GM18508 (cell line): ENCODE results near the gene ADAMTS2.

Experiments used
- ATAC-seq: cut with Tn5 transposase; IDR thresholded peaks from one replicate; pipeline ENCODE4 v1.9.1; 2021; ENCODE audit warnings: moderate number of reproducible peaks; ENCODE audit not compliant: insufficient read depth, unreplicated experiment

The ADAMTS2 gene

DNA sequence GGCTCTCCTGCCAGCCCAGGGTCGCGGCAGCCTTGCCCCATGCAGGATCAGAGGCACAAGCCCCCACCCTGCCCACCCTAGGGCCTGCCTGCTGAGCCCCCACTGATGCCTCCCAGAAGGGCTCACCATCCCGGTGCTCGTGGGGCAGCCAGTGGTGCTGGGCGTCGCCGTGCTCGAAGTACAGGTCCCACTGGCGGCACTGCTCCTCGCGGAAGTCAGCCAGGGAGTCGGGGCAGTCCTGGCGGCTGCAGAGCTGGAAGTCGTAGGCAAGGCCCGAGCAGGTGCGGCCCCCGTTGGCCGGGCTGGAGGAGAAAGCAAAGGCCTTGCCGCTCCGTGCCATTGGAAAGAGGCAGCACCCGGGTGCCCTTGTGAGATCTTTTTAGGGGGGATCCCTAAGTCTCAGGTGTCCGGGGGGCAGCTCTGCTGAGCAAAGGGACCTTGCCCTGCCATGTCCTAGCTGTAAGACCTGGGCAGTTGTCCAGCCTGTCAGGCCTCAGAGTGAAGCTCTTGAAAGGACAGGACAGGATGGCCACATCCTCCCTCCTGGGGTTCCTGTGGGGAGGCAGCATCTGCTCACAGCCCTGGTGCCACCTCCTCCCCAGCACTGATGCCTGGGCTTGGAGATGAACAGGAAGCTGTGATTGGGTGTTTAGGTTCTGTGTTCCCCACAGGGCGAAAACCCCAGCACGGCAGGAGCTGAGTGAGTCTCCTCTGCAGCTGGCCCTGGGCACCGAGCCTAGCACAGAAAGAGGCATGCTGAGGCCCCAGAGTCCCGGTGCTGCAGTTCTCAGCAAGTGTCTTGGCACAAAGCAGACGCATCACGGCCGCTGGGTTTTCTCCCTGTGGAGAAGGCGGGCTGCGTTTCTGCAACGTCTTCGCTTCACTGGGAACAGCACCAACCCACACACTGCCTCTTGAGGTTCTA, 207.4 kb downstream of the ADAMTS2 start:
- no peak for ATAC-seq

DNA sequence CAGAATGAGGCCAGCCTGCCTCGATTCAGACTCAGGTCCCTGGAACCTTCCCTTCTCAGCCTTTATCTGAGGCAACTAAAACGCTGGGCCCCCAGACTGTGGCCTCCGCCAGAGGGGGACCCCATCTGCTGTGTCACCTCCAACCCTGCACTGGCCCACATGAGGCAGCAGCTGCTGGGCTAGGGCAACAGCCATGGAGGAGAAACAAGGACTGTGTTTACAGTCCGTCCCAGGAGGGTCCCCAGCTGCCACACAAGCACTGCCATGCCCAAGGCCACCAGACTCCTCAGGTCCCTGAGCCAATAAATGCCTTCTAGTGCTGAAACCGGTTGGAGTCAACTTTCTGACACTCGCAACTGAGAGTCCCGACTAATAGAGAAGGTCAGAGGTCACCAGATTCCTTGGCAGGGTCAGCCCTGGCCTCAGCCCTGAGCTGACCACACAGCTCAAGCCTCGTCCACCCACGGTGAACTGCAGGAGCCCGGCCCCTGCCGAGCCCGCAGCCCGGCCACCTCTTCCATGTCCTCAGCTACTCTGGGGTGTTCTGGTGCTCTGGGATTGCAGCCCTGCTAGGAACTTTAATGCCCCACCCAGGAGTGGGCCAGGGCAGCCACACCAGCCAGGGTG, 208.1 kb downstream of the ADAMTS2 start:
- no peak for ATAC-seq

GRCh38 chr5:179135441-179136215, 209.6 kb downstream of the ADAMTS2 start:
- ATAC-seq: no peak

DNA sequence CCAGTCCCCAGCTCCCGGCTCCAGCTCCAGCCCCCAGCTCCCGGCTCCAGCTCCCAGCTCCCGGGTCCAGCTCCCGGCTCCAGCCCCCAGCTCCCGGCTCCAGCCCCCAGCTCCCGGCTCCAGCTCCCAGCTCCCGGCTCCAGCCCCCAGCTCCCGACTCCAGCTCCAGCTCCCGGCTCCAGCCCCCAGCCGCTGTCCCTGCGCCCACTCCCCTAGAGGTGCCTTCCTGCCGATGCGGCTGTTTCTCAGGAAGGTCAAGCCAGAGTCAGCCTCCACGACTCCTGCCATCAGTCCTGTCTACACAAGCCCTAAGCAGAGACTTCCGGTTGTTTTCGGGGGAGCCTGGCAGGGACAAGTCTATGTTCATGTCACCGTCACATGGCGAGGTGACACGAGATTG, 210.3 kb downstream of the ADAMTS2 start:
- no peak for ATAC-seq

GRCh38 chr5:179134511-179134910, 210.8 kb downstream of the ADAMTS2 start:
- no peak for ATAC-seq

- ATAC-seq: no peak
Observed at GRCh38 chr5:179132586-179133355, 212.5 kb downstream of the ADAMTS2 start.

DNA sequence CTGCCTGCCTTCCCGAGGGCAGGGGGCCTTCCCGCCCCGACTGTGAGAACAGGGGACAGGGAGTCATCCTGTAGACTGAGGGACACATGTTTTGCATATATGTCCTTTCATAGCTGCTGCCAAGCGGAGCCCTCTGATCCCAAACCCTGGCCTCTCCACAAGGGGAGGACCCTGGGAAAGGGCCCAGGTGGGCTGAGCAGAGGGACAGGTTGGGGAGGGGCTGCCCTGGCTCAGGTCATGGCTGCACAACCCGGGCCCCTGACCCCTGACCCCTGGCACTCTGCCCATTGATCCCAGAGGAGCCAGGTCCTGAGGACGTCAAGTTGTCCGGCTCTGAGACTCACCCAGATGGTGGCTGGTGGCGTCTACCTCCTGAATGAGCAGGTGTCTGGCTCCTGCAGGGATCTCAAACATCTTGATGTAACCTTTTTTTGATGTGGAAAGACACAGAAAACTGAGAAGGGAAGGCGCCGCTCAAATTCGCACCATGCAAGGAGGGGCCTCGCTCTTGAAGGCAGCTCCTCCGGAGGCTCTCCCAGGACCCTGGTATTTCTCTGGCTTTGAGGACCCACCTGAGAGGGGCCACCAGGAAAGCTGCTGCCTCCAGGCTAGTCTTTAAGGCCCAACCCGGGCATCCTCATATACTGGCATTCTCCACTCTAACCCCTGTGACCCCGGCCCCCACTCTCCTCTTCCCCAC, 213.2 kb downstream of the ADAMTS2 start:
- no peak for ATAC-seq

GRCh38 chr5:179131321-179131835, 213.9 kb downstream of the ADAMTS2 start:
- ATAC-seq: no peak

DNA sequence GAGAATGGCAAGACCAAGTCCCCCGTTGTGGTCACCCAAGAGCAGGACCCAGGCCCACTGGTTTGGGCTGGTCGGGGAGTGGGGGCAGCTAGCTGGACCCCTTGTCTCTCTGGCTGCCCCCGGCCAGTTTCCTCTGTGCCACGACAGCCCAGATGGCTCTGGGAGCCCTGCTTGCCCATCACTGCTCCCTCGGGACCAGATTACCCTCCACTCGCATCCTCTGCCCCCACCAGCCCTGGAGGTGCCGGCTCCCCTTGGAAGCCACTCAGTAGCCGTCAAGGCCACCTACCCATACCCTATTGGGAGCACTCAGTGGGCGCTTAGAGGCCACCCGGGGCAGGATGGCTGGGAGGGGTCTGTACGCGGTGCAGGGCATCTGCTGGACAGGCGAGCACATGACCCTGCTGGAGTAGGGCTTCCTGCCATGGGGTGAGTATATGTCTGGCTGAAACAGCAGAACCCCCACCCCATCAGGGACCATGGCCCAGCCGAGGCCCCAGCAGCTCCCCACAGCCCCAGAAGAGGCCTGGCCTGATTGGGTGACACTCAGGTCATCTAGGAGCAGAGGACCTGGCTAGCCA, 215.1 kb downstream of the ADAMTS2 start:
- no peak for ATAC-seq

DNA sequence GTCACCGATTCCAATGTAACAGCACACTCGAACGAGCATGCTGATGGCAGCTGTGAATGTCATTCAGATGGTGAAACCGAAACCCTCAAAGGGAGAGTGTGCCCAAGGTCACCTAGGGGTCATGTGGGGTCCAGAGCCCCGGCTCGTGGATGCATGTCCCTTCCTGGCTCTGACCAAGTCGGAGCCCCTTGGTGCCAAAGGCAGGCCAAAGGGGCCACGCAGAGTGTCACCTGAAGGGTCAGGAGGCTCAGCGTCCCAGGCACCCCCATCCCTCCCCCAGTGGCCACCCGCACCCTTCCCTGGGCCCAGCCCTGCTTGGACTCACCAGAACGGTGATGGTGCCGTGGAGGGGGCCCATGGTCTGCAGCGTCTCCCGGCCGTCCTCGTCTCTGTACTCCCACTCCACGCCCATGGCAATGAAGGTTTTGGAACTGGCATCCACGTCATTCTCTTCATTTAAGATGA, 215.6 kb downstream of the ADAMTS2 start:
- ATAC-seq: no peak

DNA sequence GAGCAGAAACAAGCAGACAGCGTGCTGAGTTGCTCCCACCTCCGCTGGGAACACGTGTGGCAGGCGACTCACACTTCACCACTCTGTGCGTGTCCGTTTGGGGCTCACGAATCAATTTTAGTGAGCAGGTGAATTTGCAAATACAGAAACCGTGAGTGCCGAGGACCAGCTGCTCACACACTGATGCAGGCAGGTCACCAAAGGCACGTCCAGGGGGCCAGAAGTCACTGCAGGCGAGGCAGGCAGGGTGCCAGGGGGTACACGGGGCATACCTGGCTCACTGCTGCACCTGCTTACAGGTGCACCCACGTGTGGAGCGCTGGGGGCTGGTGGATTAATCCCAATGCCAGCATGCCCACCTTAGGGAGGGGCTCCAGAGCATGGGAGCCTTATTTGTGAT, 216.3 kb downstream of the ADAMTS2 start:
- ATAC-seq: no peak

GRCh38 chr5:179128041-179128365, 217.3 kb downstream of the ADAMTS2 start:
- no peak for ATAC-seq

DNA sequence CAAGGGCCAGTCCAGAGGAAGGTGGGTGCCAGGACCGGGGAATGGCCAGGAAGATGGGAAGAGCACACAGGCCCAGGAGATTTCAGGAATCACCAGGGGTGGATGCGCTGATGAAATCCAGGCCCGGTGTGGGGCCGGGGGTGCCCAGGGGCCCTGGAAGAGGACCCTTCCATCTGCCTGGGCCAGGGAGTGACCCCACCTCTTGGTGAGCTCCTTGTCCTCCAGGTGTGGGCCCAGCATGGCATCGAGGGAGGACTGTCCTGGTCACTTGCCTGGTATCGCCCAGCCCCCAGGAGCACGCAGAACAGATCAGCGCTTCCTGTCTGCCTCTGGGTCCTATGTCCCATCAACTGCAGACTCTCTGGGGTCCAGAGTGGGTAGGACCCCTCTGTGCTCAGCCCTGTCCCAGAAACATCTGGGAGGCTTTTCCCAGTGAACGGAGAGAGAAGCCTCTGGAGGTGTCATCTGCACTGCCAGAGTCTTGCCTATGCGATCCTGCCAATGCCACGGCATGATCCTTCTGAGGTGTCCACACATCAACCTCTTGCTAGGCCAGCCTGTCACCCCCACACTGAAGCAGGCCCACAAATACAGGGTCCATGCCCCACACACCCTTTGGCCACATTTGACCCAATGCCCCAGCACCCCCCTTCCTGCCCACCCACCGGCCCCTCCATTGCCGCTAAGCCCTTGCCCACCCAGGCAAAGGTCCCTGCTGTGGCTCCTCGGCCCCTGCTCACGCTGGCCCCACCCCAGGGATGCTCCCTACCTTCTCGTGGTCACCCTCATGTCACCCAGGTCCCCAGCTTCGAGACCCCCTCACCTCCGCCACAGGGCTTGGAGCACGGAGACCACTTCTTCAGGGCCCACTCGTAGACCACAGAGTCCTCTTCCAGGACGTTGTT, 217.9 kb downstream of the ADAMTS2 start:
- ATAC-seq: no peak

DNA sequence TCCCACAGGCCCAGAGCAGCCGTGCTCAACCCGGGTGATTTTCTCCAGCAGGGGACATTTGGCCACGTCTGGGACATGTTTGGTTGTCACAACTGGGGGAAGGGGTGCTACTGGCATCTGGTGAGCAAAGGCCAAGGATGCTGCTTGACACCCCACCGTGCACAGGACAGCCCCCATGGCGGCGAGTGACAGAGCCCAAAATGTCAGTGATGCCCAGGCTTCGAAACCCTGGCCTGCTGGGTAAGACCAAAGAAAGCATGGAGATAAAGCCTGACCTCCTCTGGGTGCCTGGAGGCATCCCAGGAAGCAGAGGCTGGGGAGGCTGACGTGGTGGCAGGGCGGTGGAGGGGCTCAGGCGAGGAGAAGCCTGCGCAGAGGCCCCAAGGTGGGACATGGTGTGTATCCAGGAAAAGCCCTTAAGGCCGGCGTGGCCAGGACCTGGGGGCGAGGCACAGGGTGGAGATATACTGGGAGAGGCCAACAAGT, 218.7 kb downstream of the ADAMTS2 start:
- ATAC-seq: no peak

GRCh38 chr5:179125789-179126505, 219.3 kb downstream of the ADAMTS2 start:
- ATAC-seq: no peak

DNA sequence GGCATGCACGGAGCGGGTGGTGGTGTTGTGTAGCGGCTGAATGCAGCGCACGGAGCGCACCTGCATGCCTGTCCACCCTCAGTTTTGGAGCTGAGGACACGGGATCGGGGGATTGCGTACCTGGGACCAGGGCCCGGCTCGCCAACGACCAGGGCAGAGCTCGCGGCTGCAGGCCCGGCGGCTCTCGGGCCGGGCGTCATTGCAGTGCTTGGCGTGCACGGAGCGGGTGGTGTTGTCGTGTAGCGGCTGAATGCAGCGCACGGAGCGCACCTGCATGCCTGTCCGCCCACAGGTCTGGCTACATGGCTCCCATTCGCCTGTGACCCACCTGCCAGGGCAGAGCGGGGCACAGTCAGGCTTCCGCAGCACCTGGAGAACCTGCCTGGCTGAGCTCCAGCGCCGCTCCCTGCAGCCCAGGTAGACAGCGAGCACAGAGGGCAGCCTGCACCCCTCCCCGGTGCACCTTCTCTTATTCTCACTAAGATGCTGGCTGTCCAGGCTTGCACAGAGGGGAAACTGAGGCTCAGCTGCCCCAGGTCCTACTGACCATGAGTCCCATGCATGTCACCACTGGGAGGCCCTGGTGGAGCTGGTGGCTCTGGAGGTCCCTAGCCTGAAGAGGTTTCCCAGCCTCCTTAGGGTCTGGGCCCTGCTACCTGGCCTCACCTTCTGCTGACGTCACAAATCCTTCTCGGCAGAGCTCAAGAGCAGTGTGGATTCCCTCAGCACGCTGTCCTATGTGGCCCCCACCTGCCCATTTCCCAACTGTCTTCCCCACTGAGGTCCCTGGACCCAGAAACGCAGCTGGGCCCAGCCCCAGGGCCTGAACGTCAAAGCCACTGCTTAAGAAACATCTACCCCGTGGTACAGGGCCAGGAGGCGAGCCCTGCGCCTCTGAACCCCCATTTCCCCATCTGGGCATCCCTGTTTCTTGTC, 220.1 kb downstream of the ADAMTS2 start:
- ATAC-seq: no peak
